ENCODE data around the gene SUPT16H. TPM values are rescaled to one million over a fixed set of nuclear protein-coding genes. Genes with fewer than 3 reads are reported as not detected.

SUPT16H gene
- total and polyA plus RNA-seq, 10 of the 15 experiments (the other 5 are each of a cell fraction or from before 2014, with no cell fraction given): 90.7 to 201 (median 121) TPM

GRCh38 chr14:21406213-21406612 is 22.4 kb upstream of the SUPT16H start (continued):
- no peak for TF ChIP-seq HSF1 (IDR thresholded peaks at IDR 0.05; ENCODE audit: low read depth, low read length)
- no peak for TF ChIP-seq CBFB (IDR thresholded peaks at IDR 0.05; ENCODE audit: low read depth)

GRCh38 chr14:21405097-21405496 is 21.3 kb upstream of the SUPT16H start:
- no peak overlapping the region for H3K9ac ChIP-seq (ENCODE audit: control insufficient read depth, insufficient read depth, low read length)
- peaks cover 22 to 62% of the 10 kb centered on the region in 2 experiments for H3K36me3 ChIP-seq (ENCODE audit: control insufficient read depth in 2 of 2, insufficient read depth in 2 of 2, low read length in 1 of 2)
- no peaks in the 10 kb centered on the region for H3K79me2 ChIP-seq (ENCODE audit: control insufficient read depth, insufficient read depth, low read length)
- no peak overlapping the region for H3K4me2 ChIP-seq (ENCODE audit: control insufficient read depth, insufficient read depth)
- in situ Hi-C loops (cut with MboI) (no loop called here), intact Hi-C loops (cut with micrococcal nuclease; ENCODE audit: unreplicated experiment) (no loop called here)
- DNase-seq (ENCODE audit: low read depth, low spot score): no peak
- ChIA-PET RAD21 (ENCODE audit: unreplicated experiment) (no interaction called here), POLR2A (no interaction called here), SMC1A (ENCODE audit: uncharacterized antibody, unreplicated experiment) (interaction anchor here (1.0 kb wide), 1 partner anchor 32 kb away, joined by 3 read pairs; no protein-coding TSS in a partner anchor), CTCF (interaction anchor here (0.8 to 1.3 kb wide), 2 partner anchors 94 to 189 kb away, joined by 3 to 4 read pairs; no protein-coding TSS in a partner anchor)
- TF ChIP-seq BCL3 (IDR thresholded peaks at IDR 0.05; ENCODE audit: borderline replicate concordance, insufficient read depth, low read depth, low read length, poor library complexity, severe bottlenecking): no peak
- no peak for TF ChIP-seq NR2C2 (IDR thresholded peaks at IDR 0.05; ENCODE audit: borderline replicate concordance, control insufficient read depth, insufficient read length, low read depth)
- TF ChIP-seq IKZF2 (IDR thresholded peaks at IDR 0.05): no peak
- TF ChIP-seq FOXK2 (IDR thresholded peaks at IDR 0.05): no peak
- no peak for TF ChIP-seq BCLAF1 (IDR thresholded peaks at IDR 0.05)
- no peak for TF ChIP-seq SIN3A (IDR thresholded peaks at IDR 0.05; ENCODE audit: low read depth, low read length)
- no peak for TF ChIP-seq YBX1 (IDR thresholded peaks at IDR 0.05)
- no peak for TF ChIP-seq SIX5 (IDR thresholded peaks at IDR 0.05; ENCODE audit: low read depth, low read length, severe bottlenecking)
- no peak for TF ChIP-seq SP1 (IDR thresholded peaks at IDR 0.05; ENCODE audit: low read depth, low read length)
- TF ChIP-seq PAX8 (IDR thresholded peaks at IDR 0.05): no peak
- TF ChIP-seq IKZF1 (conservative IDR thresholded peaks at IDR 0.05): no peak
- no peak for TF ChIP-seq WRNIP1 (IDR thresholded peaks at IDR 0.05; ENCODE audit: borderline replicate concordance, low read depth, low read length)
- TF ChIP-seq MTA3 (IDR thresholded peaks at IDR 0.05; ENCODE audit: borderline replicate concordance, low read length): no peak
- TF ChIP-seq HDGF (IDR thresholded peaks at IDR 0.05): no peak
- TF ChIP-seq ZNF384 (IDR thresholded peaks at IDR 0.05; ENCODE audit: borderline replicate concordance, low read depth, low read length): no peak
- no peak for TF ChIP-seq FOXM1 (IDR thresholded peaks at IDR 0.05; ENCODE audit: low read depth, low read length)
- no TSS peak for BruUV-seq (replicated peaks)
- no peak overlapping the region for H3K27ac ChIP-seq (ENCODE audit: control insufficient read depth, insufficient read depth)
- no peaks in the 10 kb centered on the region for H3K27me3 ChIP-seq (replicated peaks in 1 of 2; ENCODE audit: control insufficient read depth in 2 of 2, insufficient read depth in 2 of 2, low read length in 1 of 2)
- ATAC-seq: no peak
- no peaks in the 10 kb centered on the region for H3K4me1 ChIP-seq (ENCODE audit: control insufficient read depth, insufficient read depth, low read length)
- FAIRE-seq: no peak
- no peak overlapping the region for H3K4me3 ChIP-seq
- 65% methylated on average over 3 of the region's 3 CpGs for WGBS (ENCODE audit: insufficient coverage, insufficient replicate concordance, low lambda C conversion rate, missing lambda C conversion rate)
- no peaks in the 10 kb centered on the region for H4K20me1 ChIP-seq (ENCODE audit: control insufficient read depth, insufficient read depth)
- H3K9me3 ChIP-seq (replicated peaks; ENCODE audit: control insufficient read depth, insufficient read depth, low read length): no peaks in the 10 kb centered on the region
- H2AFZ ChIP-seq (ENCODE audit: control insufficient read depth, low read depth, low read length): no peak overlapping the region
